NCI-H2081 treated with DMSO at 0.1 percent for 48 hours (cell line): ENCODE results near the gene PAGE2B.
"Not testable (repeated sequence)": the region's sequence is repeated elsewhere in the genome, so short reads cannot be mapped to it uniquely, and the experiment has no call there.

Source experiments
- DNase-seq: peaks from one replicate; lab custom pipeline; 2025; lab: John Stamatoyannopoulos, UW

PAGE2B gene

GRCh38 chrX:55109306-55109705, 34.5 kb downstream of the PAGE2B start:
- no peak for DNase-seq

- no peak for DNase-seq
Observed at GRCh38 chrX:55111578-55112254, 36.9 kb downstream of the PAGE2B start.

GRCh38 chrX:55116589-55116988, 41.8 kb downstream of the PAGE2B start:
- not testable (repeated sequence) for DNase-seq

- no peak for DNase-seq
Observed at GRCh38 chrX:55118574-55118973, 43.7 kb downstream of the PAGE2B start.

- DNase-seq = no peak
Observed at GRCh38 chrX:55119271-55119670, 44.4 kb downstream of the PAGE2B start.

- no peak for DNase-seq
Observed at GRCh38 chrX:55119712-55120111, 44.9 kb downstream of the PAGE2B start.

- DNase-seq = no peak
Observed at GRCh38 chrX:55120761-55121358, 46.0 kb downstream of the PAGE2B start.

GRCh38 chrX:55123900-55124299, 49.1 kb downstream of the PAGE2B start:
- no peak for DNase-seq

GRCh38 chrX:55127692-55128091, 52.9 kb downstream of the PAGE2B start:
- no peak for DNase-seq
